GM12878 (cell line): Measurements from ENCODE around the gene PDZRN4. TPM values are rescaled to one million over a fixed set of nuclear protein-coding genes. Genes with fewer than 3 reads are reported as not detected.

Experiments
- ATAC-seq: fragments of 200-7000 bp; cut with Tn5 transposase; 3 replicates; pipeline ENCODE4 v1.9.1; 2020; ENCODE audit warnings: mild to moderate bottlenecking, moderate library complexity
- BruUV-seq: library from RNA; stranded (reverse); fragments of 400-500 nt; replicated peaks from 2 replicates; lab custom pipeline; 2021; lab: Mats Ljungman, UMichigan
- CTCF ChIA-PET: fragments of 300-600 bp; sonication (Branson Sonifier 250); formaldehyde crosslinking; extraction: SDS; loops from one replicate; lab custom pipeline; 2021; ENCODE audit warnings: inconsistent platforms; lab: Yijun Ruan, JAX
- POLR2A ChIA-PET: fragments of 350-600 bp; formaldehyde crosslinking; extraction: SDS; loops from one replicate; lab custom pipeline; 2021; ENCODE audit warnings: inconsistent platforms; lab: Charles Lee
- RAD21 ChIA-PET: fragments of 300-600 bp; sonication (Branson Sonifier 250); formaldehyde crosslinking; loops from one replicate; lab custom pipeline; 2023; ENCODE audit warnings: antibody characterized with exemption; ENCODE audit not compliant: unreplicated experiment; lab: Charles Lee
- SMC1A ChIA-PET: fragments of 300-600 bp; sonication (Branson Sonifier 250); formaldehyde crosslinking; loops from one replicate; lab custom pipeline; 2023; ENCODE audit not compliant: unreplicated experiment, uncharacterized antibody; lab: Charles Lee
- DNase-seq: peaks from one replicate; pipeline ENCODE4 v3.0.0-alpha.2; 2011; ENCODE audit warnings: low read depth, low spot score
- FAIRE-seq: peaks from 3 replicates; lab custom pipeline; 2011; peaks lifted over from hg19 to GRCh38; lab: Jason Lieb, UNC
- H2AFZ ChIP-seq: 2 replicates; pipeline ENCODE4 v1.6.0; 2011; ENCODE audit warnings: low read depth, low read length, control low read depth; ENCODE audit not compliant: control insufficient read depth
- H3K27ac ChIP-seq: 2 replicates; pipeline ENCODE4 v1.5.1; 2011; ENCODE audit warnings: control low read depth; ENCODE audit not compliant: control insufficient read depth, insufficient read depth
- H3K27me3 ChIP-seq, 2 experiments: replicated peaks in 1 of 2; 2 replicates each; pipeline versions ENCODE4 v1.6.0 to v1.6.1; 2011; ENCODE audit warnings: low read length in 1 of 2; ENCODE audit not compliant: control insufficient read depth in 2 of 2, insufficient read depth in 2 of 2
- H3K36me3 ChIP-seq, 2 experiments: 2 replicates each; pipeline ENCODE4 v1.5.1; 2011; ENCODE audit warnings: low read length in 1 of 2; ENCODE audit not compliant: control insufficient read depth in 2 of 2, insufficient read depth in 2 of 2
- H3K4me1 ChIP-seq: 2 replicates; pipeline ENCODE4 v1.6.1; 2011; ENCODE audit warnings: mild to moderate bottlenecking, low read length, moderate library complexity, mixed read lengths; ENCODE audit not compliant: control insufficient read depth, insufficient read depth
- H3K4me2 ChIP-seq: 2 replicates; pipeline ENCODE4 v1.6.0; 2011; ENCODE audit warnings: control low read depth; ENCODE audit not compliant: control insufficient read depth, insufficient read depth
- H3K4me3 ChIP-seq: fragments of 200-600 bp; sonication (generic); 2 replicates; pipeline ENCODE4 v1.5.1; 2016
- H3K79me2 ChIP-seq: 2 replicates; pipeline ENCODE4 v1.6.0; 2011; ENCODE audit warnings: low read length; ENCODE audit not compliant: control insufficient read depth, insufficient read depth
- H3K9ac ChIP-seq: 2 replicates; pipeline ENCODE4 v1.8.0; 2011; ENCODE audit warnings: low read length, control low read depth, mixed read lengths; ENCODE audit not compliant: control insufficient read depth, insufficient read depth
- H3K9me3 ChIP-seq: replicated peaks from 3 replicates; pipeline ENCODE4 v1.5.1; 2011; ENCODE audit warnings: mild to moderate bottlenecking, low read length; ENCODE audit not compliant: control insufficient read depth, insufficient read depth
- H4K20me1 ChIP-seq: 2 replicates; pipeline ENCODE4 v1.6.0; 2011; ENCODE audit not compliant: control insufficient read depth, insufficient read depth
- E2F8 ChIP-seq: fragments of 450-650 bp; IDR thresholded peaks from 2 replicates; pipeline ENCODE4 v1.6.1; 2018; ENCODE audit warnings: mild to moderate bottlenecking, low read depth, moderate library complexity; ENCODE audit not compliant: partially characterized antibody
- E4F1 ChIP-seq: fragments of 450-650 bp; IDR thresholded peaks from 2 replicates; pipeline ENCODE4 v1.6.1; 2018; ENCODE audit warnings: borderline replicate concordance, mild to moderate bottlenecking; ENCODE audit not compliant: partially characterized antibody
- HDAC2 ChIP-seq: fragments of 200-600 bp; sonication (generic); IDR thresholded peaks from 2 replicates; pipeline ENCODE4 v1.6.1; 2017
- HDGF ChIP-seq: fragments of 450-650 bp; IDR thresholded peaks from 2 replicates; pipeline ENCODE4 v1.6.1; 2016; ENCODE audit warnings: antibody characterized with exemption
- JUND ChIP-seq: IDR thresholded peaks from 2 replicates; pipeline ENCODE4 v1.6.1; 2012; ENCODE audit warnings: low read depth, mild to moderate bottlenecking, low read length, improper control_type of control experiment, moderate library complexity
- MEF2B ChIP-seq: fragments of 450-650 bp; IDR thresholded peaks from 2 replicates; pipeline ENCODE4 v1.6.1; 2018; ENCODE audit warnings: mild to moderate bottlenecking, moderate library complexity; ENCODE audit not compliant: partially characterized antibody, poor library complexity, severe bottlenecking
- PML ChIP-seq: IDR thresholded peaks from 2 replicates; pipeline ENCODE4 v1.6.1; 2012; ENCODE audit warnings: low read length, inconsistent platforms
- POLR2A ChIP-seq: IDR thresholded peaks from 2 replicates; pipeline ENCODE4 v1.6.1; 2011; ENCODE audit warnings: low read depth, mild to moderate bottlenecking, low read length
- SIN3A ChIP-seq: IDR thresholded peaks from 2 replicates; pipeline ENCODE4 v1.6.1; 2012; ENCODE audit warnings: low read depth, low read length, improper control_type of control experiment
- ZNF24 ChIP-seq: fragments of 450-650 bp; IDR thresholded peaks from 2 replicates; pipeline ENCODE4 v1.6.1; 2017; ENCODE audit warnings: antibody characterized with exemption, mild to moderate bottlenecking
- WGBS: methylation state at CpG from one replicate; pipeline ENCODE4 v1.1.6; 2016; ENCODE audit warnings: low lambda C conversion rate; ENCODE audit not compliant: insufficient replicate concordance, insufficient coverage; ENCODE audit errors: missing lambda C conversion rate; 5-methylcytosine and 5-hydroxymethylcytosine counted together
- in situ Hi-C: fragments of 300-500 bp; cut with MboI; formaldehyde crosslinking; loops from 9 replicates; pipeline ENCODE4 v1.14.3; 2018; ENCODE audit warnings: mixed read lengths
- intact Hi-C: fragments of 100-400 bp; cut with micrococcal nuclease; formaldehyde crosslinking; loops from one replicate; pipeline ENCODE4 v1.14.2; 2022; ENCODE audit not compliant: unreplicated experiment
- polyA plus RNA-seq, 11 experiments: library from polyadenylated mRNA; depleted of rRNA in 4 of 11; unstranded in 6 of 11; stranded (reverse) in 5 of 11; fragments of >200 nt; fragmentation: Nextera tagmentation in 4 of 11; fragmentation: Illumina TruSeq in 1 of 11; extraction: Ambion mirVana in 4 of 11; extraction: Trizol in 1 of 11; gene quantifications; 1 replicate in 1 of 11; 2 replicates in 10 of 11; pipeline versions ENCODE4 v1.2.1 to v1.2.3, GENCODE V29; 2011 to 2016; ENCODE audit warnings: inconsistent platforms in 2 of 11, missing spikeins in 2 of 11, low read depth in 1 of 11
- total RNA-seq, 4 experiments: library from RNA; depleted of rRNA in 3 of 4; stranded (reverse); fragments of >200 nt in 3 of 4; fragmentation: Illumina TruSeq in 1 of 4; extraction: Trizol in 1 of 4; gene quantifications; 2 replicates each; pipeline versions ENCODE4 v1.2.1 to v1.2.3, GENCODE V29; 2013 to 2021

PDZRN4 gene
- total and polyA plus RNA-seq, 10 of the 15 experiments (the other 5 are each of a cell fraction or from before 2014, with no cell fraction given) = 0.03 TPM; not detected in 9

DNA sequence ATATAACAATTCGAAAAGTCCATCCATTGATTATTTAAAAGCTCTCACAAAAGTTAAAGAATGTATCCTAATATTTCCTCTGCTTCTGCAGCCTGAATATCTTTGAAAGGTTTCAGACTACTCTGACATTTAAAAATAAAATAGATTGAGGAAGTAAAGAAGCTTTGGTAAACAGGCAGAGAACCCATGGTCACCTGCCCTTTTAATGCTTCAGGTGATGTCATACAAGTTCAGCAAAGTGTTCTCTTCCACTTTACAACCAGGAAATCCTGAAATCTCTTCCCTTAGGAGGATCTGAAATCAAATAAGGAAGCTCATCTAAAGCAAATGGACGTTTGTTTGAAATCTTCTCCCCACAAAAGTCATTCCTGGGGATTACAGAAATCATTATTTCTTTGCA lies 322.4 kb downstream of the PDZRN4 start:
- Histone ChIP-seq H3K4me2 (no peak overlapping the region), H3K79me2 (no peaks in the 10 kb centered on the region), H3K9me3 (no peaks in the 10 kb centered on the region), H2AFZ (no peak overlapping the region), H3K9ac (no peak overlapping the region), H3K4me3 (no peak overlapping the region), H4K20me1 (no peaks in the 10 kb centered on the region), H3K27me3 (0 out of 4 replicates have a peak, but pooled peaks cover 0 to 3% of the 10 kb centered on the region in 2 experiments), H3K27ac (no peak overlapping the region), H3K4me1 (no peaks in the 10 kb centered on the region), H3K36me3 (no peaks in the 10 kb centered on the region)
- CTCF ChIA-PET = interaction anchor here (1.0 to 1.2 kb wide), 3 partner anchors 10 to 220 kb away, joined by 3 to 5 read pairs (median 3); no protein-coding TSS in a partner anchor
- BruUV-seq = no TSS peak
- FAIRE-seq = no peak
- 2% methylated on average over 2 of the region's 2 CpGs for WGBS
- no peak for DNase-seq
- no peak for ATAC-seq
- intact Hi-C loops = loop anchor here (10.0 kb wide), 1 partner anchor 514 kb away; no protein-coding TSS in a partner anchor
- RAD21 ChIA-PET = no interaction called here
- SMC1A ChIA-PET = interaction anchor here (0.8 to 1.9 kb wide), 3 partner anchors 12 to 31 kb away, joined by 3 to 6 read pairs (median 4); no protein-coding TSS in a partner anchor
- in situ Hi-C loops = no loop called here
- TF ChIP-seq JUND = no peak
- TF ChIP-seq ZNF24 = no peak
- TF ChIP-seq E4F1 = no peak
- TF ChIP-seq PML = no peak
- POLR2A ChIA-PET = no interaction called here

DNA sequence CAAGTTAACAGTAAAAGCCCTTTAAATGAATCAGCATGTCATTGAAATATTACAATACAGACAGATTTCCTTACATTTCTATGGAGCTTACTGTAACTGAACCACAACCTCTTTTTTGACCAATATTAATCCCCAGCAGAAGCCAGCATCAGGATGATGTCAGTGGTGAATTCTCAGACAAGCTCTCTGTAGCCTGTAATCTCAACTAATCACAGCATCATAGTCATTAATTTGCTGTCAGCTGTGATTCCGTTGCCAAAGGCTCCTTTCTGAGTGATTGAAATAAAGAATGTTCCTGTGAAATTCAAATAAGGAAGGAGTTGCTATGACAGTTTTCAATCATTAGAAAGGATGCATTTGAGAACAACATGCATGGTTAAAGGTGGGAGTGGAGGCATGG lies 323.1 kb downstream of the PDZRN4 start:
- Histone ChIP-seq H3K36me3 (no peaks in the 10 kb centered on the region), H3K4me1 (no peaks in the 10 kb centered on the region)
- 0% methylated on average over 1 of the region's 1 CpG for WGBS

More for the DNA sequence above, 323.1 kb downstream of the PDZRN4 start:
- RAD21 ChIA-PET = no interaction called here
- CTCF ChIA-PET = no interaction called here
- ATAC-seq (no peak), DNase-seq (no peak), FAIRE-seq (no peak)
- Histone ChIP-seq H3K9me3 (no peaks in the 10 kb centered on the region), H3K27me3 (no peaks in the 10 kb centered on the region), H3K27ac (no peak overlapping the region), H3K4me3 (no peak overlapping the region), H3K9ac (no peak overlapping the region), H3K4me2 (no peak overlapping the region), H3K79me2 (no peaks in the 10 kb centered on the region), H4K20me1 (no peaks in the 10 kb centered on the region), H2AFZ (no peak overlapping the region)
- BruUV-seq = no TSS peak
- POLR2A ChIA-PET = no interaction called here
- in situ Hi-C loops = no loop called here
- intact Hi-C loops = loop anchor here (10.0 kb wide), 1 partner anchor 514 kb away; no protein-coding TSS in a partner anchor
- SMC1A ChIA-PET = interaction anchor here (0.7 to 1.9 kb wide), 4 partner anchors 11 to 830 kb away, joined by 3 to 6 read pairs (median 4); no protein-coding TSS in a partner anchor
- TF ChIP-seq SIN3A (no peak), MEF2B (no peak), POLR2A (no peak), HDGF (no peak), HDAC2 (no peak), E2F8 (no peak)
